Mucosa of descending colon (tissue), 3 donors: ENCODE measurements around the gene DUSP8. TPM values are rescaled to one million over a fixed set of nuclear protein-coding genes. Genes with fewer than 3 reads are reported as not detected.
"Not testable (repeated sequence)": the region's sequence is repeated elsewhere in the genome, so short reads cannot be mapped to it uniquely, and the experiment has no call there.

Source experiments
- ATAC-seq: fragments of 200-7000 bp; cut with Tn5 transposase; one replicate; pipeline ENCODE4 v1.9.1; 2020; ENCODE audit warnings: mild to moderate bottlenecking, moderate library complexity
- DNase-seq, 3 donors: peaks; one replicate each; pipeline ENCODE4 v3.0.0-alpha.2; 2020
- H3K36me3 ChIP-seq: fragments of 200-600 bp; one replicate; pipeline ENCODE4 v1.8.0; 2021; ENCODE audit warnings: low read depth, mild to moderate bottlenecking
- H3K4me1 ChIP-seq: fragments of 200-600 bp; one replicate; pipeline ENCODE4 v1.8.0; 2021; ENCODE audit warnings: low read depth, mild to moderate bottlenecking
- H3K4me3 ChIP-seq: fragments of 200-600 bp; one replicate; pipeline ENCODE4 v1.8.0; 2021; ENCODE audit warnings: mild to moderate bottlenecking
- H3K9me3 ChIP-seq: fragments of 200-600 bp; one replicate; pipeline ENCODE4 v1.8.0; 2021; ENCODE audit warnings: mild to moderate bottlenecking
- CTCF ChIP-seq: fragments of 200-600 bp; IDR thresholded peaks from one replicate; pipeline ENCODE4 v1.8.0; 2022; ENCODE audit warnings: antibody characterized with exemption, mild to moderate bottlenecking
- intact Hi-C, 2 donors: fragments of 100-400 bp; cut with DNase I in 1 of 2; cut with micrococcal nuclease in 1 of 2; formaldehyde crosslinking; loops; one replicate each; pipeline versions ENCODE4 v1.11.0 to v1.11.1; 2022; cut with DNase I, micrococcal nuclease
- total RNA-seq, 3 donors: library from RNA; stranded (reverse); fragmentation: NEBNext Ultra II Directional in 2 of 3; extraction: Animal tissue kit (Norgen Biotek cat#: 25700) in 2 of 3; gene quantifications; one replicate each; pipeline versions ENCODE4 v1.2.1 to v1.2.4, GENCODE V29; 2021 to 2023
- donor health status: DM: no; HTN: no; CAD: no; lungs with moderate emphysema.
- donor health status: DM: no; HTN: no; CAD: no.
- donor health status: DM: no; HTN: yes; CAD: no.

Gene DUSP8
- total RNA-seq, 3 donors from 2014 or later: 28.2 to 31.7 (median 28.5) TPM

GRCh38 chr11:1604711-1605110 is 32.6 kb upstream of the DUSP8 start:
- no peak for ATAC-seq
- Histone ChIP-seq H3K4me3 (no peak overlapping the region), H3K9me3 (no peaks in the 10 kb centered on the region), H3K36me3 (no peaks in the 10 kb centered on the region), H3K4me1 (no peaks in the 10 kb centered on the region)
- no peak for TF ChIP-seq CTCF
- no peak for DNase-seq
- intact Hi-C loops: no loop called here

GRCh38 chr11:1604181-1604580 is 32.1 kb upstream of the DUSP8 start:
- no peak overlapping the region for H3K4me3 ChIP-seq
- intact Hi-C loops: no loop called here
- TF ChIP-seq CTCF: no peak
- DNase-seq: no peak
- no peaks in the 10 kb centered on the region for H3K36me3 ChIP-seq
- no peaks in the 10 kb centered on the region for H3K9me3 ChIP-seq
- no peaks in the 10 kb centered on the region for H3K4me1 ChIP-seq
- no peak for ATAC-seq

- ATAC-seq (no peak), DNase-seq (no peak)
- no peak for TF ChIP-seq CTCF
- intact Hi-C loops: no loop called here
- H3K4me3 ChIP-seq: no peak overlapping the region
- H3K9me3 ChIP-seq: no peaks in the 10 kb centered on the region
- no peaks in the 10 kb centered on the region for H3K4me1 ChIP-seq
- no peaks in the 10 kb centered on the region for H3K36me3 ChIP-seq
These were observed 31.6 kb upstream of the DUSP8 start for GRCh38 chr11:1603629-1604028.

- H3K4me3 ChIP-seq, H3K4me1 ChIP-seq, H3K36me3 ChIP-seq, DNase-seq, H3K9me3 ChIP-seq, intact Hi-C loops: not testable (repeated sequence)
- ATAC-seq: peak; percentile 88
These were observed 29.6 kb upstream of the DUSP8 start for GRCh38 chr11:1601663-1602062.

- no peak for TF ChIP-seq CTCF
- DNase-seq (no peak), ATAC-seq (no peak)
- Histone ChIP-seq H3K4me1 (peaks cover 4% of the 10 kb centered on the region), H3K36me3 (no peaks in the 10 kb centered on the region), H3K4me3 (no peak overlapping the region), H3K9me3 (no peaks in the 10 kb centered on the region)
- intact Hi-C loops: no loop called here
These were observed 28.6 kb upstream of the DUSP8 start for GRCh38 chr11:1600626-1601025.

GRCh38 chr11:1598816-1599215 is 26.7 kb upstream of the DUSP8 start:
- H3K36me3 ChIP-seq: no peaks in the 10 kb centered on the region
- intact Hi-C loops: no loop called here
- peaks cover 4% of the 10 kb centered on the region for H3K4me1 ChIP-seq
- DNase-seq: no peak
- H3K4me3 ChIP-seq: no peak overlapping the region
- H3K9me3 ChIP-seq: no peaks in the 10 kb centered on the region
- no peak for ATAC-seq
- TF ChIP-seq CTCF: no peak

- H3K36me3 ChIP-seq, intact Hi-C loops, H3K4me1 ChIP-seq, ATAC-seq, DNase-seq, H3K4me3 ChIP-seq, H3K9me3 ChIP-seq: not testable (repeated sequence)
These were observed 26.3 kb upstream of the DUSP8 start for GRCh38 chr11:1598406-1598805.
